Measurements from ENCODE around the gene BCAS1.

DNA sequence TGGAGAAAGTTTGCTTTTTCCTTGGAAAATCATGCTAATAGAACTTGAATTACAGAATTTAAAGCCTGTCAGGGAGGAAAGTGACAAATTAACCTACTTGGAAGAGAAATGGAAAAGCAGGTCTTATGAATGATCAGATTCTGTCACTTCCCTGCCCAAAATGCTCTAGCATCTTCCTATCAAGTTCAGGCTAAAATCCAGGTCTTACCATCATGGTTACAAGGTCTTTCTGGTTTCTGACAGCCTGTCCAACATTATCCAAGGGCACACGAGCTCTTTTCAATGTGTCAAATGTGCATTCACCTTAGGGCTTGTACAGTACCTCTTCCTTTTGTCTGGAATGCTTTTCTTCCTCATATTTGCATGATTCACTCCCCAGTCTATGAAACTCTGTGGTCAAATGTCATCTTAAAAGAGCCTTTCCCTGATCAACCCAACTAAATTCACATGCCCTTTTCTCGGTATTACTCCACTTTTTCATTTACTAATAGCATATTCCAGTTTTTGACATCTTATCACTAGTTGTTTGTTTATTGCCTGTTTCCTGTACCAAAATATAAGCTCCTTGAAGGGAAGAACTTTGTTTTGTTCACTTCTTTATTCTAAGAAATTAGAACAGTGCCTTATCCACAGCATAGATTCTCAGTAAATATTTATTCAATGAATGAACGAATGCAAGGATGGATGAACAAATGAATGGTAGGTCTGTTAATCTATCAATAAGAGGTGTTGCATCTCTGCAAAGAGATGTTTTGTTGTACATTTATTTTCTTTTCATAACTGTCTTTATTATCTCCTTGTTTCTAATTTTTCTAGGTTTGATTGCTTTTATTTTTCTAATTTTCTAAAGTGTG, 139.5 kb downstream of the BCAS1 start:
- TF ChIP-seq YY1 (IDR thresholded peaks at IDR 0.05; ENCODE audit: insufficient read depth, insufficient read length), result no peak
- TF ChIP-seq SUZ12 (IDR thresholded peaks at IDR 0.05; ENCODE audit: extremely low read depth, insufficient read depth, insufficient read length), result no peak

All from NT2/D1 (cell line).